Neural progenitor cell (in vitro differentiated cells): Measurements from ENCODE around the gene INCENP.

Experiments used
- EZH2 ChIP-seq: fragments of 200-600 bp; sonication (generic); IDR thresholded peaks from 2 replicates; pipeline ENCODE4 v1.6.1; 2017; ENCODE audit warnings: antibody characterized with exemption, mild to moderate bottlenecking, moderate library complexity
- EZH2phosphoT487 ChIP-seq: fragments of 200-600 bp; sonication (generic); IDR thresholded peaks from 2 replicates; pipeline ENCODE4 v1.6.1; 2017; ENCODE audit warnings: antibody characterized with exemption
- TF ChIP-seq, protein P1 (sequence below): fragments of 200-600 bp; sonication (generic); IDR thresholded peaks from 2 replicates; pipeline ENCODE4 v1.5.1; 2017; ENCODE audit warnings: antibody characterized with exemption, mild to moderate bottlenecking

DNA sequence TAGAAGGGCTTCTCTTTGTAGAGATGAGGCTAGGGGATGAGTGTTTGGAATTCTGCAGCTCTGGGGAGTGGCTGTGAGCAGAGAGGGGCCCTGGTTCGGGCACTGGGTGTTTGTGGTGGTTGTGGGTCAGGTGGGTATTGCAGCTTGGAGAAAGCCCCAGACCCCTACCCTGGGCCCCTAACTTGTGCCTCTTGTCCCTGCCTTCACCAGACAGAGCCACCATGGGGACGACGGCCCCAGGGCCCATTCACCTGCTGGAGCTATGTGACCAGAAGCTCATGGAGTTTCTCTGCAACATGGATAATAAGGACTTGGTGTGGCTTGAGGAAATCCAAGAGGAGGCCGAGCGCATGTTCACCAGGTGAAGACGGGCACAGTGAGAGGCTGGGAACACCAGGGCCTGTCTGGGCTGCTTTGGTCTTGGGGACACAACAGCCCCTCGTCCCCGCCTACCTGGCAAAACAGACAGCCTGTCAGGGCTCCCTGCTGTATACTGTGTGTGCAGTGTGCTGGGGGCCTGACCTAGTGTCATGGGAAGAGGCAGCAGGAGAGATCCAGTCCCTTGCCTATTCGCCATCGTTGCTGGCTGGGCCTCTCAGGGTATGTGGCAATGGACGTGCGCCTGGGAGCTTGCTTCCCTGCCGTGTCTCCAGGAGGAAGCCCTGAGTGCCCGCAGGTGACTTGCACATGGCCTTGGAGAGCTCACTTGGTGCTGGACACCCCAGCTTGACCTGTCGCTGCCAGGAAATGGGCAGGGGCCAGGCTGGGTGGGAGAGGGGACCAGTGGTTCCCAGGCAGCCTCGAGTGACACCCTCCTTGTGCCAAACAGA lies 4.3 kb downstream of the INCENP start:
- no peak for TF ChIP-seq EZH2
- TF ChIP-seq, protein P1, sequence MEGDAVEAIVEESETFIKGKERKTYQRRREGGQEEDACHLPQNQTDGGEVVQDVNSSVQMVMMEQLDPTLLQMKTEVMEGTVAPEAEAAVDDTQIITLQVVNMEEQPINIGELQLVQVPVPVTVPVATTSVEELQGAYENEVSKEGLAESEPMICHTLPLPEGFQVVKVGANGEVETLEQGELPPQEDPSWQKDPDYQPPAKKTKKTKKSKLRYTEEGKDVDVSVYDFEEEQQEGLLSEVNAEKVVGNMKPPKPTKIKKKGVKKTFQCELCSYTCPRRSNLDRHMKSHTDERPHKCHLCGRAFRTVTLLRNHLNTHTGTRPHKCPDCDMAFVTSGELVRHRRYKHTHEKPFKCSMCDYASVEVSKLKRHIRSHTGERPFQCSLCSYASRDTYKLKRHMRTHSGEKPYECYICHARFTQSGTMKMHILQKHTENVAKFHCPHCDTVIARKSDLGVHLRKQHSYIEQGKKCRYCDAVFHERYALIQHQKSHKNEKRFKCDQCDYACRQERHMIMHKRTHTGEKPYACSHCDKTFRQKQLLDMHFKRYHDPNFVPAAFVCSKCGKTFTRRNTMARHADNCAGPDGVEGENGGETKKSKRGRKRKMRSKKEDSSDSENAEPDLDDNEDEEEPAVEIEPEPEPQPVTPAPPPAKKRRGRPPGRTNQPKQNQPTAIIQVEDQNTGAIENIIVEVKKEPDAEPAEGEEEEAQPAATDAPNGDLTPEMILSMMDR: no peak
- no peak for TF ChIP-seq EZH2phosphoT487
